HEK293 (cell line): ENCODE results near the gene CLASP1.

Experiments used
- YY2 ChIP-seq: fragments of 450-650 bp; formaldehyde crosslinking; IDR thresholded peaks from 2 replicates; pipeline ENCODE4 v1.5.1; 2016; ENCODE audit warnings: missing biosample characterization, missing genetic modification characterization
- ZNF175 ChIP-seq: fragments of 450-650 bp; formaldehyde crosslinking; IDR thresholded peaks from 2 replicates; pipeline ENCODE4 v1.5.1; 2016; ENCODE audit warnings: missing biosample characterization, missing genetic modification characterization
- ZNF830 ChIP-seq: fragments of 450-650 bp; IDR thresholded peaks from 2 replicates; pipeline ENCODE4 v1.5.0; 2018; ENCODE audit warnings: missing biosample characterization, missing genetic modification characterization, low read depth, mild to moderate bottlenecking, moderate library complexity

DNA sequence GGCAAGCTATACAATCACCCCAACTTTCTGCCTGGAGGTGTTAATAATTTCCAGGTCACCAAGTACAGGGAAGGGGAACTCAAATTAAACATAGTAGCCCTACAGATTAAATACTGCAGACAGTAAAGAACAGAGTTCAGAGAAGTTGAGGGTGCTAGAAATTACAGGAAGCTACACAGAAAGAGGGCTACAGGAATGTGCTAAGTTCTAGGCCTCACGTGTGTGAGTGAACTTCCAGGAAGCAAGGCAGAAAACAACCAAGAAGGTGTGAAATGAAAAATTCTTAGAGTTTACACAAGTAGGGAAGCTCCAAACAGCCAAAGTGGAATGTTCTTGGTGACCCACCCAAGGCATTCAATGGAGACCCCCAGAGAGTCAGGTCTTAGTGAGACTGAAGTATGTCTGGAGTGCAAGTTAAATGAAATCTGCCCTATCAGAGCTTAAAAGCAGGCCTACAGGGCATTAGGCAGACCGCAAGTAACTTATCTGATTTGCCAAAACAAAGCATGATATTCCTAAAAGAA, 176.7 kb downstream of the CLASP1 start:
- TF ChIP-seq ZNF830 (tag by site-specific recombination) = no peak
- TF ChIP-seq YY2 (tag by site-specific recombination) = no peak
- TF ChIP-seq ZNF175 (tag by site-specific recombination) = no peak
